Breast epithelium (tissue), 4 donors: ENCODE results near the gene S100Z. TPM values are rescaled to one million over a fixed set of nuclear protein-coding genes. Genes with fewer than 3 reads are reported as not detected.

ENCODE experiments used
- DNase-seq, 2 donors: peaks; one replicate each; pipeline ENCODE4 v3.0.0-alpha.2; 2019; ENCODE audit warnings: low spot score in 2 of 2
- H3K27ac ChIP-seq, 2 donors: fragments of 200-600 bp; sonication (generic) in 1 of 2; one replicate each; pipeline ENCODE4 v1.5.1; 2016 to 2019; ENCODE audit warnings: mild to moderate bottlenecking in 1 of 2
- H3K27me3 ChIP-seq, 2 donors: fragments of 200-600 bp; sonication (generic) in 1 of 2; one replicate each; pipeline versions ENCODE4 v1.5.1 to v1.6.0; 2017 to 2019; ENCODE audit warnings: control low read depth in 1 of 2, mild to moderate bottlenecking in 1 of 2
- H3K36me3 ChIP-seq: fragments of 200-600 bp; one replicate; pipeline ENCODE4 v1.5.1; 2019
- H3K4me1 ChIP-seq, 2 donors: fragments of 200-600 bp; sonication (generic); one replicate each; pipeline ENCODE4 v1.5.1; 2016 to 2019; ENCODE audit warnings: control low read depth in 1 of 2
- H3K4me3 ChIP-seq, 3 donors: fragments of 200-600 bp; sonication (generic); 1 replicate in 2 of 3; 2 replicates in 1 of 3; pipeline ENCODE4 v1.5.1; 2016 to 2019; ENCODE audit warnings: mild to moderate bottlenecking in 3 of 3, moderate library complexity in 2 of 3
- H3K9me3 ChIP-seq, 2 donors: fragments of 200-600 bp; sonication (generic) in 1 of 2; one replicate each; pipeline ENCODE4 v1.5.1; 2016 to 2019; ENCODE audit warnings: control low read depth in 1 of 2
- POLR2A ChIP-seq: fragments of 450-650 bp; IDR thresholded peaks from one replicate; pipeline ENCODE4 v1.6.1; 2016; ENCODE audit warnings: antibody characterized with exemption, mild to moderate bottlenecking, moderate library complexity
- POLR2AphosphoS5 ChIP-seq, 3 donors: sonication (generic); formaldehyde crosslinking; IDR thresholded peaks; one replicate each; pipeline ENCODE4 v1.6.1; 2017; ENCODE audit warnings: antibody characterized with exemption in 3 of 3
- intact Hi-C: fragments of 100-400 bp; cut with DNase I; formaldehyde crosslinking; loops from one replicate; pipeline ENCODE4 v1.15.1; 2023; ENCODE audit warnings: low total_unique reads
- total RNA-seq, 3 donors: library from RNA; depleted of rRNA; stranded (reverse); fragments of >200 nt; gene quantifications; one replicate each; pipeline ENCODE4 v1.1.0, GENCODE V29; 2016
- TF ChIP-seq, protein P1 (sequence below), 3 donors: fragments of 450-650 bp; IDR thresholded peaks; one replicate each; pipeline ENCODE4 v1.5.1; 2016 to 2017; ENCODE audit warnings: antibody characterized with exemption in 3 of 3, mild to moderate bottlenecking in 3 of 3, moderate library complexity in 3 of 3

The S100Z gene
- total RNA-seq, 3 donors from 2014 or later, result 0.33 to 1.0 TPM; not detected in 1

DNA sequence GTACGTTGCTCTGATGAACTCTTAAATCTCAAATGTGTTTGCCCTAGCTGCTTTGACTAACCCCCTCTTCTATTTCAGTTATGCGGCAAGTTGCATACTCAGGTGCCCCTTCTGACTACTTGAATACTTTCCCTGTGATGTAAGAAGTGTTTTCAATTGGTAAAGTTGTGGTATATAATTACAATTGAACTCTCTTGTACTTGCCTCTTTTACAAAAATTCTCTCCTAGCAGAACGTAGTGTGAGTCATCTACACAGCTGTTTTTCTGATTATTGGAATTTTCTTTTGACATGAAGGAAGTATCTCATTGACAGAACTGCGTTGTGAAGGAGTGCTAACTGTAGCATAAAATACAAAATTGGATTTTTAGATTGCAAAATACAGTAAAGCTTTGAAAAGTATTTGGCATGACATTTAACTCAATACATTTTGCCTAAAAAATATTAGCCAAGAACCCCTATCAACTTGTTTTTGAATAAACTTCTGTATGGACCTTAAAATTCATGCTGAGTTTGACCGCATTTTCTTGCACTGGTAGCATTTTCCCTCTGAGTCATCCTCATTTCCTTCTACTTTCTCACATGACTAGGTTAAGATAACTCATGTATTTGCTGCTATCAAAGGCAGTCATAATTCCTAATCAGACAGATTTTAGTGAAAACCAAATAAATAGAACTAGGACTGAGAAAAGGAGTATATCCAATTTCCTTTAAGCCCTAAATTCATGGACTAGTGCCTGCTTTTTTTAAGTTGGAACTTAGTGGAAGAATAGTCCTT lies 109.4 kb downstream of the S100Z start:
- Histone ChIP-seq H3K27ac (no peak overlapping the region), H3K27me3 (peaks cover 0 to 8% of the 10 kb centered on the region in 2 donors), H3K9me3 (no peaks in the 10 kb centered on the region), H3K36me3 (no peaks in the 10 kb centered on the region), H3K4me1 (peaks cover 0 to under 1% of the 10 kb centered on the region in 2 donors), H3K4me3 (no peak overlapping the region)
- intact Hi-C loops, result no loop called here
- no peak for DNase-seq
- TF ChIP-seq POLR2A, result no peak
- TF ChIP-seq, protein P1, sequence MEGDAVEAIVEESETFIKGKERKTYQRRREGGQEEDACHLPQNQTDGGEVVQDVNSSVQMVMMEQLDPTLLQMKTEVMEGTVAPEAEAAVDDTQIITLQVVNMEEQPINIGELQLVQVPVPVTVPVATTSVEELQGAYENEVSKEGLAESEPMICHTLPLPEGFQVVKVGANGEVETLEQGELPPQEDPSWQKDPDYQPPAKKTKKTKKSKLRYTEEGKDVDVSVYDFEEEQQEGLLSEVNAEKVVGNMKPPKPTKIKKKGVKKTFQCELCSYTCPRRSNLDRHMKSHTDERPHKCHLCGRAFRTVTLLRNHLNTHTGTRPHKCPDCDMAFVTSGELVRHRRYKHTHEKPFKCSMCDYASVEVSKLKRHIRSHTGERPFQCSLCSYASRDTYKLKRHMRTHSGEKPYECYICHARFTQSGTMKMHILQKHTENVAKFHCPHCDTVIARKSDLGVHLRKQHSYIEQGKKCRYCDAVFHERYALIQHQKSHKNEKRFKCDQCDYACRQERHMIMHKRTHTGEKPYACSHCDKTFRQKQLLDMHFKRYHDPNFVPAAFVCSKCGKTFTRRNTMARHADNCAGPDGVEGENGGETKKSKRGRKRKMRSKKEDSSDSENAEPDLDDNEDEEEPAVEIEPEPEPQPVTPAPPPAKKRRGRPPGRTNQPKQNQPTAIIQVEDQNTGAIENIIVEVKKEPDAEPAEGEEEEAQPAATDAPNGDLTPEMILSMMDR (IDR thresholded peaks at IDR 0.05), result no peak
- TF ChIP-seq POLR2AphosphoS5 (IDR thresholded peaks at IDR 0.05), result no peak

DNA sequence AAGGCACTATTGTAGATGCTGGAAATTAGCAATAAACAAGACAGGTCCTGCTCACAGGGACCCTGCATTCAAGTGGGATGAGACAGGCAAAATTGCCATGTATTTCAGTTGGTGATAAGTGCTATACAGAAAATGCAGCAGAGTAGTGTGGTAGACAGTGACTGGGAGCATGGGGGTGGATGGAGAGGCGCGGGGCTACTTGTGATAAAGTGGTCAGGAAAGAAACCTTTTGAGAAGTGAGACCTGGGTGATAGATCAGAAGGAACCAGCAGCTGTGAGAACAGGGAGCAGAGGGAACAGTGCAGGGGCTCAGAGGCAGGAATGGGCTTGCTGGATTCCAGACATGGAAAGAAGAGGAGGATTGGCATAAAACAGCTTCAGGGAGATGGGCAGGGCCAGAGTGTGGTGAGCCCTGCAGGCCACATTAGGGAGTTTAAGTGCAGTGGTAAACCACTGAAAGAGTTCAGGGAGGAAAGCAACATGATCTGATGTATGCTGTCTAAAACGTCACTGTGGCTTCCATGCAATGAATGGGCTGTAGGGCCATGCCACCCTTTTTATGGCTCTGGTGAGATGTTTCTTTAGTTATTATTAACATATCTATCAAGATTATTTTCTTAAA lies 110.3 kb downstream of the S100Z start:
- no peak overlapping the region for H3K4me3 ChIP-seq
- TF ChIP-seq POLR2AphosphoS5 (IDR thresholded peaks at IDR 0.05) (no peak), POLR2A (no peak)
- TF ChIP-seq, protein P1 (IDR thresholded peaks at IDR 0.05), result no peak
- intact Hi-C loops, result no loop called here
- no peaks in the 10 kb centered on the region for H3K36me3 ChIP-seq
- no peaks in the 10 kb centered on the region for H3K9me3 ChIP-seq
- no peak overlapping the region for H3K27ac ChIP-seq
- H3K4me1 ChIP-seq, result no peaks in the 10 kb centered on the region
- no peak for DNase-seq
- H3K27me3 ChIP-seq, result no peaks in the 10 kb centered on the region

DNA sequence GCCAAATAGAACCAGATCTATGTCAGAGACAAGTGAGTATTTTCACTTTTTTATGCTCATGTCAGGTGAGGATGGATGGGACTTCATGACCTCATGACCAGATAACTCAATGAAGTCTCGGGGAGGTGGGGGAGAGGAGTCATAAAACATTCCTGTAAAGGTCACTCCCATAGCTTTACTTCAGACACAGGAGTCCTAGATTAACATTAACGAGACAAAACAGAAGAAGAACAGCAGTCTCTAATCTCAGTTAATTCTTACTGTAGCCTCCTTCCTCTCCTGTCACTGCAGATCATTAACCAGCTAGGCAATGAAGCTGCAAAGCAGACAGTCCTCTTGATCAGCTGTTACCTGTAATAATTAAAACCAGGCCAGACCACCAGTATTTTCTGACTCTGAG lies 114.2 kb downstream of the S100Z start:
- no peaks in the 10 kb centered on the region for H3K36me3 ChIP-seq
- H3K27me3 ChIP-seq, result no peaks in the 10 kb centered on the region
- no peaks in the 10 kb centered on the region for H3K4me1 ChIP-seq
- DNase-seq, result no peak
- H3K27ac ChIP-seq, result no peak overlapping the region
- TF ChIP-seq, protein P1 (IDR thresholded peaks at IDR 0.05), result no peak
- TF ChIP-seq POLR2AphosphoS5 (IDR thresholded peaks at IDR 0.05), result no peak
- no peak for TF ChIP-seq POLR2A
- intact Hi-C loops, result no loop called here
- H3K9me3 ChIP-seq, result no peaks in the 10 kb centered on the region
- no peak overlapping the region for H3K4me3 ChIP-seq

Other genes starting within 250 kb of the S100Z start
- gene F2RL2, start 226.6 kb upstream of the S100Z start, total RNA-seq, result 1 to 10 TPM in 2 of 3 donors, under 1 TPM in 1; under 0.01 to 3.4 (median 2.9) TPM
- 10 to 100 TPM; 15.1 to 39.4 (median 27.2) TPM for gene F2R, start 133.9 kb upstream of the S100Z start, total RNA-seq
- 10 to 100 TPM in 1 of 3 donors, 1 to 10 TPM in 1, under 1 TPM in 1; 0.64 to 13.8 (median 5.6) TPM for gene F2RL1, start 31.0 kb upstream of the S100Z start, total RNA-seq
- gene CRHBP, start 103.0 kb downstream of the S100Z start, total RNA-seq, result 1 to 10 TPM in 2 of 3 donors, under 1 TPM in 1; 0.73 to 5.1 (median 2.3) TPM
- gene AGGF1, start 180.4 kb downstream of the S100Z start, total RNA-seq, result 10 to 100 TPM; 19.3 to 25.6 (median 25.6) TPM
- gene ZBED3, start 237.3 kb downstream of the S100Z start, total RNA-seq, result 10 to 100 TPM in 1 of 3 donors, 1 to 10 TPM in 2; 4.8 to 46.7 (median 5.9) TPM